ENCODE data around the gene TRAPPC3L. TPM values are rescaled to one million over a fixed set of nuclear protein-coding genes. Genes with fewer than 3 reads are reported as not detected.
A peak's percentile ranks its signal among the peaks of the same experiment; 100 is the strongest.

Gene TRAPPC3L
- total and polyA plus RNA-seq, 9 of the 15 experiments (the other 6 are each of a cell fraction or from before 2014, with no cell fraction given): not detected

DNA sequence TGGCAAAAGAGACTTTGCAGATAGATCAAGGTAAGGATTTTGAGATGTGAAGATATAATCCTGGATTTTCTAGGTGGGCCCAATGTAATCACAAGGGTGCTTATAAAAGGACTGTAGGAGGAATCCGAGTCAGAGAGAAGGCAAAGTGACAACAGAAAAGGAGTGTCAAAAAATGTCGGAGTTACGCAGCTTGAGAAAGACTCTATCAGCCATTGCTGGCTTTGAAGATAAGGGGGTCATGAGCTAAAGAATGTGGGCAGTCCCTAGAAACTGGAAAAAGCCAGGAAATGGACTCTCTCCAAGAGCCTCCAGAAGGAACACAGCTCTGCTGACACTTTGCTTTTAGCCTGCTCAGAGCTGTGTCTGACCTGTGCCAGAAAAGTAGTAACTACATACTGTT lies 17.1 kb upstream of the TRAPPC3L start (continued):
- TF ChIP-seq ZNF133 (CRISPR knock-in tag; IDR thresholded peaks at IDR 0.05): no peak
- TF ChIP-seq FOS (IDR thresholded peaks at IDR 0.05; ENCODE audit: extremely low read depth, insufficient read length): no peak
- TF ChIP-seq, protein P1, sequence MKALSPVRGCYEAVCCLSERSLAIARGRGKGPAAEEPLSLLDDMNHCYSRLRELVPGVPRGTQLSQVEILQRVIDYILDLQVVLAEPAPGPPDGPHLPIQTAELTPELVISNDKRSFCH (CRISPR knock-in tag; IDR thresholded peaks at IDR 0.05): no peak
- TF ChIP-seq, protein P1 (tag; IDR thresholded peaks at IDR 0.05): 0 out of 2 replicates have a peak, but pooled peaks have one; percentile 19
- peak; percentile 36; the same call in 1 of the 2 replicates for TF ChIP-seq POLR2AphosphoS5 (IDR thresholded peaks at IDR 0.05; ENCODE audit: control insufficient read depth, insufficient read depth, low read depth, low read length)
- TF ChIP-seq, protein P2, sequence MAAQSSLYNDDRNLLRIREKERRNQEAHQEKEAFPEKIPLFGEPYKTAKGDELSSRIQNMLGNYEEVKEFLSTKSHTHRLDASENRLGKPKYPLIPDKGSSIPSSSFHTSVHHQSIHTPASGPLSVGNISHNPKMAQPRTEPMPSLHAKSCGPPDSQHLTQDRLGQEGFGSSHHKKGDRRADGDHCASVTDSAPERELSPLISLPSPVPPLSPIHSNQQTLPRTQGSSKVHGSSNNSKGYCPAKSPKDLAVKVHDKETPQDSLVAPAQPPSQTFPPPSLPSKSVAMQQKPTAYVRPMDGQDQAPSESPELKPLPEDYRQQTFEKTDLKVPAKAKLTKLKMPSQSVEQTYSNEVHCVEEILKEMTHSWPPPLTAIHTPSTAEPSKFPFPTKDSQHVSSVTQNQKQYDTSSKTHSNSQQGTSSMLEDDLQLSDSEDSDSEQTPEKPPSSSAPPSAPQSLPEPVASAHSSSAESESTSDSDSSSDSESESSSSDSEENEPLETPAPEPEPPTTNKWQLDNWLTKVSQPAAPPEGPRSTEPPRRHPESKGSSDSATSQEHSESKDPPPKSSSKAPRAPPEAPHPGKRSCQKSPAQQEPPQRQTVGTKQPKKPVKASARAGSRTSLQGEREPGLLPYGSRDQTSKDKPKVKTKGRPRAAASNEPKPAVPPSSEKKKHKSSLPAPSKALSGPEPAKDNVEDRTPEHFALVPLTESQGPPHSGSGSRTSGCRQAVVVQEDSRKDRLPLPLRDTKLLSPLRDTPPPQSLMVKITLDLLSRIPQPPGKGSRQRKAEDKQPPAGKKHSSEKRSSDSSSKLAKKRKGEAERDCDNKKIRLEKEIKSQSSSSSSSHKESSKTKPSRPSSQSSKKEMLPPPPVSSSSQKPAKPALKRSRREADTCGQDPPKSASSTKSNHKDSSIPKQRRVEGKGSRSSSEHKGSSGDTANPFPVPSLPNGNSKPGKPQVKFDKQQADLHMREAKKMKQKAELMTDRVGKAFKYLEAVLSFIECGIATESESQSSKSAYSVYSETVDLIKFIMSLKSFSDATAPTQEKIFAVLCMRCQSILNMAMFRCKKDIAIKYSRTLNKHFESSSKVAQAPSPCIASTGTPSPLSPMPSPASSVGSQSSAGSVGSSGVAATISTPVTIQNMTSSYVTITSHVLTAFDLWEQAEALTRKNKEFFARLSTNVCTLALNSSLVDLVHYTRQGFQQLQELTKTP (IDR thresholded peaks at IDR 0.05; ENCODE audit: low read depth in 1 of 2, partially characterized antibody in 2 of 2): no peak
- no peak for TF ChIP-seq MYBL2 (IDR thresholded peaks at IDR 0.05; ENCODE audit: low read depth)
- TF ChIP-seq MYBL2 (CRISPR knock-in tag; IDR thresholded peaks at IDR 0.05; ENCODE audit: borderline replicate concordance): no peak
- no peak for TF ChIP-seq U2AF1 (optimal IDR thresholded peaks at IDR 0.05; ENCODE audit: low read depth, low read length)
- TF ChIP-seq MIER1 (IDR thresholded peaks at IDR 0.05; ENCODE audit: low read depth): no peak
- no peak for TF ChIP-seq RCOR1 (IDR thresholded peaks at IDR 0.05; ENCODE audit: borderline replicate concordance in 1 of 2, low read depth in 2 of 2, low read length in 2 of 2)
- no peak for TF ChIP-seq TAF7 (tag; IDR thresholded peaks at IDR 0.05)
- TF ChIP-seq, protein P3, sequence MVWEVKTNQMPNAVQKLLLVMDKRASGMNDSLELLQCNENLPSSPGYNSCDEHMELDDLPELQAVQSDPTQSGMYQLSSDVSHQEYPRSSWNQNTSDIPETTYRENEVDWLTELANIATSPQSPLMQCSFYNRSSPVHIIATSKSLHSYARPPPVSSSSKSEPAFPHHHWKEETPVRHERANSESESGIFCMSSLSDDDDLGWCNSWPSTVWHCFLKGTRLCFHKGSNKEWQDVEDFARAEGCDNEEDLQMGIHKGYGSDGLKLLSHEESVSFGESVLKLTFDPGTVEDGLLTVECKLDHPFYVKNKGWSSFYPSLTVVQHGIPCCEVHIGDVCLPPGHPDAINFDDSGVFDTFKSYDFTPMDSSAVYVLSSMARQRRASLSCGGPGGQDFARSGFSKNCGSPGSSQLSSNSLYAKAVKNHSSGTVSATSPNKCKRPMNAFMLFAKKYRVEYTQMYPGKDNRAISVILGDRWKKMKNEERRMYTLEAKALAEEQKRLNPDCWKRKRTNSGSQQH (CRISPR knock-in tag; IDR thresholded peaks at IDR 0.05): no peak
- no peak for TF ChIP-seq IFI16 (CRISPR knock-in tag; IDR thresholded peaks at IDR 0.05)
- no peak for TF ChIP-seq NONO (IDR thresholded peaks at IDR 0.05; ENCODE audit: low read depth in 2 of 2, low read length in 1 of 2)
- no peak for TF ChIP-seq SNRNP70 (optimal IDR thresholded peaks at IDR 0.05; ENCODE audit: low read depth, low read length)
- TF ChIP-seq GATA2 (CRISPR knock-in tag; IDR thresholded peaks at IDR 0.05): 0 out of 2 replicates have a peak, but pooled peaks have one; percentile 34
- TF ChIP-seq CBFB (CRISPR knock-in tag; IDR thresholded peaks at IDR 0.05): no peak
- TF ChIP-seq PYGO2 (tag; IDR thresholded peaks at IDR 0.05): 0 out of 2 replicates have a peak, but pooled peaks have one; percentile 2
- TF ChIP-seq FOXM1 (IDR thresholded peaks at IDR 0.05; ENCODE audit: low read depth): no peak
- no peak for TF ChIP-seq FOXM1 (CRISPR knock-in tag; IDR thresholded peaks at IDR 0.05; ENCODE audit: low read depth)
- TF ChIP-seq POU5F1 (IDR thresholded peaks at IDR 0.05; ENCODE audit: borderline replicate concordance, low read depth, low read length, partially characterized antibody): no peak
- no peak for TF ChIP-seq ZNF766 (CRISPR knock-in tag; conservative IDR thresholded peaks at IDR 0.05)
